Trophoblast cell (in vitro differentiated cells and primary cell): ENCODE measurements around the gene SHISA7.
A peak's percentile ranks its signal among the peaks of the same experiment; 100 is the strongest.

ENCODE experiments used
- DNase-seq, 2 donors: peaks; one replicate each; pipeline ENCODE4 v3.0.0-alpha.2; 2016
- H2AFZ ChIP-seq: 2 replicates; pipeline ENCODE4 v1.6.1; 2013; ENCODE audit warnings: low read length, moderate library complexity, mild to moderate bottlenecking; ENCODE audit not compliant: insufficient read depth, poor library complexity
- H2AK5ac ChIP-seq: 2 replicates; pipeline ENCODE4 v1.6.1; 2013; ENCODE audit warnings: mild to moderate bottlenecking, low read length
- H2BK120ac ChIP-seq: 2 replicates; pipeline ENCODE4 v1.6.1; 2013; ENCODE audit warnings: low read length, mild to moderate bottlenecking, moderate library complexity; ENCODE audit not compliant: insufficient read depth, poor library complexity
- H2BK12ac ChIP-seq: 2 replicates; pipeline ENCODE4 v1.6.1; 2013; ENCODE audit warnings: mild to moderate bottlenecking, low read length, moderate library complexity
- H2BK5ac ChIP-seq: 2 replicates; pipeline ENCODE4 v1.6.1; 2013; ENCODE audit warnings: low read length, low read depth, moderate library complexity, mild to moderate bottlenecking; ENCODE audit not compliant: poor library complexity
- H3K14ac ChIP-seq: 2 replicates; pipeline ENCODE4 v1.6.1; 2013; ENCODE audit warnings: mild to moderate bottlenecking, low read length
- H3K18ac ChIP-seq: 2 replicates; pipeline ENCODE4 v1.6.1; 2013; ENCODE audit warnings: mild to moderate bottlenecking, low read length
- H3K23ac ChIP-seq: 2 replicates; pipeline ENCODE4 v1.6.1; 2013; ENCODE audit warnings: low read length
- H3K27ac ChIP-seq: 2 replicates; pipeline ENCODE4 v1.5.1; 2013; ENCODE audit warnings: low read depth, mild to moderate bottlenecking, inconsistent platforms, low read length, moderate library complexity
- H3K27me3 ChIP-seq: 2 replicates; pipeline ENCODE4 v1.6.1; 2013; ENCODE audit warnings: inconsistent platforms, mild to moderate bottlenecking, low read length, moderate library complexity; ENCODE audit not compliant: insufficient read depth
- H3K36me3 ChIP-seq, 2 experiments: 1 replicate in 1 of 2; 2 replicates in 1 of 2; pipeline ENCODE4 v1.6.1; 2013; ENCODE audit warnings: low read length in 2 of 2, mild to moderate bottlenecking in 2 of 2, moderate library complexity in 1 of 2; ENCODE audit not compliant: insufficient read depth in 2 of 2, control insufficient read depth in 1 of 2
- H3K4ac ChIP-seq: 2 replicates; pipeline ENCODE4 v1.6.1; 2013; ENCODE audit warnings: low read depth, mild to moderate bottlenecking, low read length, moderate library complexity
- H3K4me1 ChIP-seq, 2 experiments: 1 replicate in 1 of 2; 2 replicates in 1 of 2; pipeline ENCODE4 v1.6.1; 2013; ENCODE audit warnings: low read length in 2 of 2, mild to moderate bottlenecking in 2 of 2, moderate library complexity in 1 of 2; ENCODE audit not compliant: insufficient read depth in 2 of 2, control insufficient read depth in 1 of 2
- H3K4me2 ChIP-seq: 2 replicates; pipeline ENCODE4 v1.6.1; 2013; ENCODE audit warnings: inconsistent platforms, mild to moderate bottlenecking, low read length, moderate library complexity
- H3K4me3 ChIP-seq: 2 replicates; pipeline ENCODE4 v1.5.1; 2013; ENCODE audit warnings: mild to moderate bottlenecking, low read depth, low read length, inconsistent platforms
- H3K79me1 ChIP-seq: one replicate; pipeline ENCODE4 v1.6.1; 2013; ENCODE audit warnings: low read length
- H3K79me2 ChIP-seq: 2 replicates; pipeline ENCODE4 v1.6.1; 2013; ENCODE audit warnings: low read length, mild to moderate bottlenecking; ENCODE audit not compliant: control insufficient read depth, insufficient read depth, poor library complexity
- H3K9ac ChIP-seq: 2 replicates; pipeline ENCODE4 v1.6.1; 2013; ENCODE audit warnings: mild to moderate bottlenecking, low read length
- H3K9me3 ChIP-seq: 2 replicates; pipeline ENCODE4 v1.6.1; 2013; ENCODE audit warnings: low read depth, mild to moderate bottlenecking, control low read depth, inconsistent platforms, low read length; ENCODE audit not compliant: insufficient read depth
- H4K12ac ChIP-seq: 2 replicates; pipeline ENCODE4 v1.6.1; 2013; ENCODE audit warnings: low read depth, mild to moderate bottlenecking, low read length, moderate library complexity
- H4K8ac ChIP-seq: 2 replicates; pipeline ENCODE4 v1.6.1; 2013; ENCODE audit warnings: low read depth, mild to moderate bottlenecking, low read length, moderate library complexity
- H4K91ac ChIP-seq: one replicate; pipeline ENCODE4 v1.6.1; 2013; ENCODE audit warnings: low read depth, mild to moderate bottlenecking, low read length, moderate library complexity
- WGBS: extraction: QIAGEN DNeasy Blood & Tissue Kit; methylation state at CpG from one replicate; pipeline ENCODE4 v1.1.7; 2013; ENCODE audit warnings: missing lambda C conversion rate; ENCODE audit not compliant: insufficient read length, insufficient coverage; ENCODE audit errors: extremely low coverage; 5-methylcytosine and 5-hydroxymethylcytosine counted together

Gene SHISA7

DNA sequence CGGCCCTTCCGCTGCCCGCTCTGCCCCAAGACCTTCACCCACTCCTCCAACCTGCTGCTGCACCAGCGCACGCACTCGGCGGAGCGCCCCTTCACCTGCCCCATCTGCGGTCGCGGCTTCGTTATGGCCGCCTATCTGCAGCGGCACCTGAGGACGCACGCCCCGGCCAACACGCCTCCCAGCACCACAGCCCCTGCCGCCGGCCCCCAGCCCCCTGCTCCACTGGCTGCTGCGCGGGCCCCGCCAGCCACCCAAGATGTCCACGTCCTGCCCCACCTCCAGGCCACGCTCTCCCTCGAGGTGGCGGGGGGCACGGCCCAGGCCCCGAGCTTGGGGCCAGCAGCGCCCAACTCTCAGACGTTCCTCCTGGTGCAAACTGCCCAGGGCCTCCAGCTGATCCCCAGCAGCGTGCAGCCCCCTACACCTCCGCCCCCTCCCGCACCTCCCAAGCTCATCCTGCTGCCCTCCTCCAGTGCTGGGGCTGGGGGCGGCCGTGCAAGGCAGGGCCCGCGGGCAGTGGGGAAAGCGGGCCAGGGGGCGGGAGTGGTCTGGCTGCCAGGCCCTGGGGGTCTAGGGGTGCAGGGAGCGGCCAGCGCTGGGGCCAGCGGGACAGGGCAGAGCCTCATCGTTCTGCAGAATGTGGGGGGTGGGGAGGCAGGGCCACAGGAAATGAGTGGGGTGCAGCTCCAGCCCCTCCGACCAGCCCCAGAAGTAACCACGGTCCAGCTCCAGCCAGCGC, 40.0 kb upstream of the SHISA7 start:
- Histone ChIP-seq H3K9me3 (peaks cover 1% of the 10 kb centered on the region), H2AFZ (no peak overlapping the region), H2BK12ac (no peak overlapping the region), H3K79me1 (peaks cover 36% of the 10 kb centered on the region), H2AK5ac (no peak overlapping the region), H3K4me1 (peaks cover 32 to 34% of the 10 kb centered on the region in 2 experiments), H3K4me2 (no peak overlapping the region), H2BK120ac (no peak overlapping the region), H3K27me3 (no peaks in the 10 kb centered on the region), H4K12ac (no peak overlapping the region), H3K36me3 (peaks cover 22 to 26% of the 10 kb centered on the region in 2 experiments), H3K4me3 (no peak overlapping the region), H3K18ac (peak overlapping the region; percentile 19), H3K27ac (peak overlapping the region; percentile 35), H3K23ac (no peak overlapping the region), H3K4ac (no peak overlapping the region), H3K79me2 (peaks cover 19% of the 10 kb centered on the region), H4K91ac (no peak overlapping the region), H4K8ac (no peak overlapping the region), H3K9ac (no peak overlapping the region), H3K14ac (no peak overlapping the region), H2BK5ac (no peak overlapping the region)
- WGBS, result no CpG with 5 or more reads among the region's 47 CpGs
- no peak for DNase-seq

DNA sequence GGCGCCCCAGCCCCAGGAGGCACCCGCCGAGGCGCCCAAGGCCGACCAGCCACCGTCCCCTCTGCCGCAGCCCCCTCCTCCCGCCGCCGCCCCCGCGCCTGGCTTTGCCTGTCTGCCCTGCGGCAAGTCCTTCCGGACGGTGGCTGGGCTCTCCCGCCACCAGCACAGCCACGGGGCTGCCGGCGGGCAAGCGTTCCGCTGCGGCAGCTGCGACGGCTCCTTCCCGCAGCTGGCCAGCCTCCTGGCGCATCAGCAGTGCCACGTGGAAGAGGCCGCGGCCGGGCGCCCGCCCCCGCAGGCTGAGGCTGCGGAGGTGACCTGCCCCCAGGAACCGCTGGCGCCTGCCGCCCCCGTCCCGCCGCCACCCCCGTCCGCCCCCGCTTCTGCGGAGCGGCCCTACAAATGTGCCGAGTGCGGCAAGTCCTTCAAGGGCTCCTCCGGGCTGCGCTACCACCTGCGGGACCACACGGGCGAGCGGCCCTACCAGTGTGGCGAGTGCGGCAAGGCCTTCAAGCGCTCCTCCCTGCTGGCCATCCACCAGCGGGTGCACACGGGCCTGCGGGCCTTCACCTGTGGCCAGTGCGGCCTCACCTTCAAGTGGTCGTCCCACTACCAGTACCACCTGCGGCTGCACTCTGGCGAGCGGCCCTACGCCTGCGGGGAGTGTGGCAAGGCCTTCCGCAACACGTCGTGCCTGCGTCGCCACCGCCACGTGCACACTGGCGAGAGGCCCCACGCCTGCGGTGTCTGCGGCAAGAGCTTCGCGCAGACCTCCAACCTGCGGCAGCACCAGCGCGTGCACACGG, 39.3 kb upstream of the SHISA7 start:
- Histone ChIP-seq H3K18ac (no peak overlapping the region), H2BK120ac (no peak overlapping the region), H3K4ac (no peak overlapping the region), H3K79me2 (peaks cover 19% of the 10 kb centered on the region), H3K27ac (no peak overlapping the region), H3K9ac (no peak overlapping the region), H2BK12ac (no peak overlapping the region), H4K91ac (no peak overlapping the region), H3K4me3 (no peak overlapping the region), H3K14ac (no peak overlapping the region), H3K23ac (no peak overlapping the region), H4K8ac (no peak overlapping the region), H3K27me3 (no peaks in the 10 kb centered on the region), H2AFZ (no peak overlapping the region), H3K79me1 (peaks cover 29% of the 10 kb centered on the region), H2BK5ac (no peak overlapping the region), H3K4me1 (peaks cover 29 to 32% of the 10 kb centered on the region in 2 experiments), H3K36me3 (peaks cover 22 to 26% of the 10 kb centered on the region in 2 experiments), H3K9me3 (peaks cover 1% of the 10 kb centered on the region), H3K4me2 (no peak overlapping the region), H2AK5ac (no peak overlapping the region), H4K12ac (no peak overlapping the region)
- no peak for DNase-seq
- WGBS, result no CpG with 5 or more reads among the region's 83 CpGs

DNA sequence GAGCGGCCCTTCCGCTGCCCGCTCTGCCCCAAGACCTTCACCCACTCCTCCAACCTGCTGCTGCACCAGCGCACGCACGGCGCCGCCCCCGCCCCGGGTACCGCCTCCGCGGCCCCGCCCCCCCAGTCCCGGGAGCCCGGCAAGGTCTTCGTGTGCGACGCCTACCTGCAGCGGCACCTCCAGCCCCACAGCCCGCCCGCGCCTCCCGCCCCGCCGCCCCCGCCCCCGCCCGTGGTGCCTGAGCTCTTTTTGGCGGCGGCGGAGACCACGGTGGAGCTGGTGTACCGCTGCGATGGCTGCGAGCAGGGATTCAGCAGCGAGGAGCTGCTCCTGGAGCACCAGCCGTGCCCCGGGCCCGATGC, 38.7 kb upstream of the SHISA7 start:
- Histone ChIP-seq H3K79me1 (peaks cover 23% of the 10 kb centered on the region), H3K9ac (no peak overlapping the region), H4K8ac (no peak overlapping the region), H3K79me2 (peaks cover 16% of the 10 kb centered on the region), H2AFZ (no peak overlapping the region), H3K4me2 (no peak overlapping the region), H3K18ac (no peak overlapping the region), H3K23ac (no peak overlapping the region), H3K27me3 (no peaks in the 10 kb centered on the region), H2BK5ac (no peak overlapping the region), H3K9me3 (peaks cover 1% of the 10 kb centered on the region), H3K4me1 (peaks cover 29% of the 10 kb centered on the region in 2 experiments), H3K4me3 (no peak overlapping the region), H3K4ac (no peak overlapping the region), H2BK120ac (no peak overlapping the region), H3K27ac (no peak overlapping the region), H2AK5ac (no peak overlapping the region), H3K36me3 (peaks cover 22 to 26% of the 10 kb centered on the region in 2 experiments), H2BK12ac (no peak overlapping the region), H4K12ac (no peak overlapping the region), H4K91ac (no peak overlapping the region), H3K14ac (no peak overlapping the region)
- no peak for DNase-seq
- WGBS, result no CpG with 5 or more reads among the region's 40 CpGs

DNA sequence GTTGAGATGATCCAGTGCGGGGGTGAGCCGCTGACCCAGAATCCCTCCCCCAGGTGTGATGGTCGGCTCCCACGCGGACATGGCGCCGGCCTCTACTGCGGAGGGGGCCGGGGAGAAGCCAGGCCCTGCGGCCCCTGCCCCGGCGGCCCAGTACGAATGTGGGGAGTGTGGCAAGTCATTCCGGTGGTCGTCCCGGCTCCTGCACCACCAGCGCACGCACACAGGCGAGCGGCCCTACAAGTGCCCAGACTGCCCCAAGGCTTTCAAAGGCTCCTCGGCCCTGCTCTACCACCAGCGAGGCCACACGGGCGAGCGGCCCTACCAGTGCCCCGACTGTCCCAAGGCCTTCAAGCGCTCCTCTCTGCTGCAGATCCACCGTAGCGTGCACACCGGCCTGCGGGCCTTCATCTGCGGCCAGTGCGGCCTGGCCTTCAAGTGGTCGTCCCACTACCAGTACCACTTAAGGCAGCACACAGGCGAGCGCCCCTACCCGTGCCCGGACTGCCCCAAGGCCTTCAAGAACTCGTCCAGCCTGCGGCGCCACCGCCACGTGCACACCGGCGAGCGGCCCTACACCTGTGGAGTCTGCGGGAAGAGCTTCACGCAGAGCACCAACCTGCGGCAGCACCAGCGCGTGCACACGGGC, 38.2 kb upstream of the SHISA7 start:
- peaks cover 18% of the 10 kb centered on the region for H3K79me1 ChIP-seq
- H3K14ac ChIP-seq, result no peak overlapping the region
- H3K18ac ChIP-seq, result no peak overlapping the region
- no peak overlapping the region for H3K4ac ChIP-seq
- DNase-seq, result no peak
- no peaks in the 10 kb centered on the region for H3K27me3 ChIP-seq
- no peak overlapping the region for H4K91ac ChIP-seq
- no peak overlapping the region for H3K23ac ChIP-seq
- H4K8ac ChIP-seq, result no peak overlapping the region
- H2BK120ac ChIP-seq, result no peak overlapping the region
- H3K27ac ChIP-seq, result no peak overlapping the region
- no peak overlapping the region for H3K4me2 ChIP-seq
- H2BK12ac ChIP-seq, result no peak overlapping the region
- no peak overlapping the region for H3K4me3 ChIP-seq
- peaks cover 21 to 25% of the 10 kb centered on the region in 2 experiments for H3K36me3 ChIP-seq
- H3K9me3 ChIP-seq, result peaks cover 1% of the 10 kb centered on the region
- no peak overlapping the region for H4K12ac ChIP-seq
- no peak overlapping the region for H2AK5ac ChIP-seq
- H3K4me1 ChIP-seq, result peaks cover 24% of the 10 kb centered on the region in 2 experiments
- H3K9ac ChIP-seq, result no peak overlapping the region
- WGBS, result no CpG with 5 or more reads among the region's 52 CpGs
- peaks cover 13% of the 10 kb centered on the region for H3K79me2 ChIP-seq
- H2BK5ac ChIP-seq, result no peak overlapping the region
- H2AFZ ChIP-seq, result no peak overlapping the region
